Measurements from ENCODE around the gene CCDC80.

Gene CCDC80

DNA sequence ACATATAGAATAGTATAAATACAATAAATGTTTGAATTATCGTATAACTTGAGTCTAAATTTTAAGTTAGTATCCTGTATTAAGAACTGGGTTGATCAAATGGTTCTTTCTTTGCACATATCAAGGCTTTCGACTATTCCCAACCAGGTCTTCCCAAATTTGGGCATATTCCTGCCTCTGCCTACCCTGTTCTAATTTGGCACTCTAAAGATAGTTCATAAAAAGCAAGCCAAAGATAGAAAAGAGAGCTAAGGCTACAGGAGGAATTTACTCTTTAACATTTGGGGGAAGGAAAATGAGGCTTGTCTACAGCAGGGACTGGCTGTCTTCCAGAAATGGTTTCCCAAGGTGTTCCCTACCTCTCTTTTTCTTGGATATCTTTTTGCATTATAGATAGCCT, 43.0 kb downstream of the CCDC80 start:
- TF ChIP-seq, protein P1, sequence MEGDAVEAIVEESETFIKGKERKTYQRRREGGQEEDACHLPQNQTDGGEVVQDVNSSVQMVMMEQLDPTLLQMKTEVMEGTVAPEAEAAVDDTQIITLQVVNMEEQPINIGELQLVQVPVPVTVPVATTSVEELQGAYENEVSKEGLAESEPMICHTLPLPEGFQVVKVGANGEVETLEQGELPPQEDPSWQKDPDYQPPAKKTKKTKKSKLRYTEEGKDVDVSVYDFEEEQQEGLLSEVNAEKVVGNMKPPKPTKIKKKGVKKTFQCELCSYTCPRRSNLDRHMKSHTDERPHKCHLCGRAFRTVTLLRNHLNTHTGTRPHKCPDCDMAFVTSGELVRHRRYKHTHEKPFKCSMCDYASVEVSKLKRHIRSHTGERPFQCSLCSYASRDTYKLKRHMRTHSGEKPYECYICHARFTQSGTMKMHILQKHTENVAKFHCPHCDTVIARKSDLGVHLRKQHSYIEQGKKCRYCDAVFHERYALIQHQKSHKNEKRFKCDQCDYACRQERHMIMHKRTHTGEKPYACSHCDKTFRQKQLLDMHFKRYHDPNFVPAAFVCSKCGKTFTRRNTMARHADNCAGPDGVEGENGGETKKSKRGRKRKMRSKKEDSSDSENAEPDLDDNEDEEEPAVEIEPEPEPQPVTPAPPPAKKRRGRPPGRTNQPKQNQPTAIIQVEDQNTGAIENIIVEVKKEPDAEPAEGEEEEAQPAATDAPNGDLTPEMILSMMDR (IDR thresholded peaks at IDR 0.05; ENCODE audit: low read depth, low read length), result no peak
- no peak overlapping the region for H3K4me3 ChIP-seq (replicated peaks in 1 of 2; ENCODE audit: low read depth in 2 of 2, low read length in 2 of 2)
- no peak for DNase-seq (ENCODE audit: low read depth in 2 of 2)

DNA sequence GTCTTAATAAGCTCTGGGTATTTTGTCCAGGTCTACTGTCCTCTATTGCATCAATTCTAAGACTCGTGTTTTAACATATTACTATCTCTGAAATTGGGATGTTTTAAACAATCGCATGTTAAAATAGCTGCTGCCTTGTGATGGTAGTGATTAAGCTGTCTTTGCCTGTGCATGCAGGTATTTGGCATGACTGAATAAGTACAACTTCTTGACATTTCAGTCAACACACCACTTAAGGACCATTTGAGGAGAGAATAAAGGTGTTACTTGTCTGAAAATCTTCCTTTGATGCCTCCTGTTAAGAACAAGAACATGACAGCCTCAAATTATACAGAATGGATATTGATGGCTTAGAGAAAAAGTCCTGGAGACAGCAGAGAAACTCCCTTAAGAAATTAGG, 46.1 kb downstream of the CCDC80 start:
- TF ChIP-seq, protein P1 (IDR thresholded peaks at IDR 0.05; ENCODE audit: low read depth, low read length), result no peak
- DNase-seq (ENCODE audit: low read depth in 2 of 2), result no peak
- H3K4me3 ChIP-seq (replicated peaks in 1 of 2; ENCODE audit: low read depth in 2 of 2, low read length in 2 of 2), result no peak overlapping the region

DNA sequence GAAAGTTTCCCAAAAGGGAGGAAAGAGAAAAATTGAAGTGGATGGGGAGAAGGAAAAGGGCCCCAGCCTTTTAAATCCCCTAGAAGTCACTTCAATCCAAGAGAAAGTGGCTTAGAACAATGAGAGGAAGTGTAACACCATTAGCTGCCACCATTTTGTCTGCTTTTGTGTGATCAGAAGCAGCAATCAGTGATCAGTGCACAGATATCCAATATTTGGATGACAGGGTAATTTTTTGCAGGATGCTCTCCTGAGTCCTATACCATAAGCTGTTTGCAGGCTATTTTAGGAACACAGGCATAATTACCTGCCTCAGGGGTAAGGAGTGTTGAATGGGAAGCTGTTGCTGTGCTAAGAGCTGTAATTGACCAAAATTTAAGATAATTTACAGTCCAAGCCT, 47.7 kb downstream of the CCDC80 start:
- no peak overlapping the region for H3K4me3 ChIP-seq (replicated peaks in 1 of 2; ENCODE audit: low read depth in 2 of 2, low read length in 2 of 2)
- DNase-seq (ENCODE audit: low read depth in 2 of 2), result no peak
- TF ChIP-seq, protein P1 (IDR thresholded peaks at IDR 0.05; ENCODE audit: low read depth, low read length), result no peak

DNA sequence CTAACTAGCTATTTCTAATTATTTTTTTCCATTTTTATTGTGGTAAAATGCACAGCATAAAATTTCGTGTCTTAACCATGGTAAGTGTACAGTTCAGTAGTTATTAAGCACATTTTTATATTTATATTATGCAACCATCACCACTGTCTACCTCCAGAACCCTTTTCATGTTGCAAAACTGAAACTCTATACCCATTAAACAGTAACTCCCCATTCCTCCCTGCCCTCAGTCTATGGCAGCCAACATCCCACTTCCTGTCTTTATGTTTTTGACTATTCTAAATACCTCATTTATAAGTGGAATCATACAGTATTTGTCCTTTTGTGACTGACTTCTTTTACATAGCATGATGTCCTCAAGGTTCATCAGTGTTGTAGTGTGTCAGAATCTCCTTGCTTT, 53.6 kb downstream of the CCDC80 start:
- no peak for DNase-seq (ENCODE audit: low read depth in 2 of 2)
- TF ChIP-seq, protein P1 (IDR thresholded peaks at IDR 0.05; ENCODE audit: low read depth, low read length), result no peak

DNA sequence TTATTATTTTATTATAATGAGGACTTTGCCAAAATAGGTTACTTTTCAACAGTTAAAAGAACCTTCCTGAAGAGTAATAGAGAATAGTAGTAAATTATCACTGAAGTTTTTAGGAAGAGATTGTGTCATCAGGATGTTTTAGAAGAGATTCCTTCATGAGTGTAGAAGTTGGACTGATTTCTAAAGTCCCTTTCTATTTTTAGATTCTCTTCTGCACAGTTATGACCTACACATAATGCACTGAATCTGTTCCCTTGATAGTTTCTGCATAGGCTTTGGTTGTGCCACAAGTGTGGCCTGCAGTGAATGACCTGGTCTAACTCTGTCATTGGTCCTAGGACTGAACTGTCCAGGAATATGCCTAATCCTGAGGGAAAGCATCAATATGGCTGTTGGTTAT, 55.2 kb downstream of the CCDC80 start:
- DNase-seq (ENCODE audit: low read depth in 2 of 2), result no peak
- no peak overlapping the region for H3K4me3 ChIP-seq (replicated peaks in 1 of 2; ENCODE audit: low read depth in 2 of 2, low read length in 2 of 2)
- TF ChIP-seq, protein P1 (IDR thresholded peaks at IDR 0.05; ENCODE audit: low read depth, low read length), result no peak

More for the DNA sequence above, 53.6 kb downstream of the CCDC80 start:
- H3K4me3 ChIP-seq (replicated peaks in 1 of 2; ENCODE audit: low read depth in 2 of 2, low read length in 2 of 2), result no peak overlapping the region

DNA sequence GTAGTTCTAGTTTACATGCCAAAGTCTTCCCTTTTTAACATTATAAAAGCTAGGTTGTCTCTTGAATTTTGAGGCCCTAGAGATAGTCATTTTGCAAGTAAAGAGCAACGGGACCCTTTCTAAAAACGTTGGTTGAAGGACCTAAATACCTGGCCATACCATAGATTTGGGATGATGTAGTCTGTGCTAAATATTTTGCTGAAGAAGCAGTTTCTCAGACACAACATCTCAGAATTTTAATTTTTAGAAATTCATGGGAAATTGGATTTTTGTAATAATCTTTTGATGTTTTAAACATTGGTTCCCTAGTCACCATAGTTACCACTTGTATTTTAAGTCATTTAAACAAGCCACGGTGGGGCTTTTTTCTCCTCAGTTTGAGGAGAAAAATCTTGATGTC, 57.8 kb downstream of the CCDC80 start:
- TF ChIP-seq, protein P1 (IDR thresholded peaks at IDR 0.05; ENCODE audit: low read depth, low read length), result no peak
- H3K4me3 ChIP-seq (replicated peaks in 1 of 2; ENCODE audit: low read depth in 2 of 2, low read length in 2 of 2), result no peak overlapping the region
- DNase-seq (ENCODE audit: low read depth in 2 of 2), result no peak

DNA sequence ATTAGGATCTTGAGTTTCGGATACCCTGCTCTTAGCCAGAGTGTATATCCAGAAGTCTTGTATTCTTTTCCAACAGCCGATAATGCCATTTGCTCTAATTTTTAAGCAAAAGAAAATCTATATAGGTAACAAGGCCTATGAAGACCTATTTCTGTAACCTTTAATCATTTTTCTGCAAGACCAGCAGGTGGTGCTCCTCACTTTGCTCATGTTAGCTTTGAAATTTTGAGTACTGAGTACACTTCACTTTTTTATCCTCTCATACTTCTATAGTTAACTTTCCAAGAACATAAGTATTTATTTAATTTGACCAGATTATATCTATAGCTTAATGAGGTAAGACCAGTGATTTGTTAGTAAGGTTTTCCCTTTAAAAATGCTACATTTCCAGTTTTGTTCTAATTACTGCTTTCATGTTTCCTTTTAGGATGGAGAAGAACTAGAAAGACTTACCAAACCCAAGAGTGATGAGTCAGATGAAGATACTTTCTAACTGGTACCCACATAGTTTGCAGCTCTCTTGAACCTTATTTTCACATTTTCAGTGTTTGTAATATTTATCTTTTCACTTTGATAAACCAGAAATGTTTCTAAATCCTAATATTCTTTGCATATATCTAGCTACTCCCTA, 58.6 kb downstream of the CCDC80 start:
- no peak overlapping the region for H3K4me3 ChIP-seq (replicated peaks in 1 of 2; ENCODE audit: low read depth in 2 of 2, low read length in 2 of 2)
- DNase-seq (ENCODE audit: low read depth in 2 of 2), result peak; percentile 87

More for the DNA sequence above, 58.6 kb downstream of the CCDC80 start:
- TF ChIP-seq, protein P1 (IDR thresholded peaks at IDR 0.05; ENCODE audit: low read depth, low read length), result peak; percentile 54

All from cardiac fibroblast (primary cell).